ENCODE measurements around the gene ZNF484. TPM values are rescaled to one million over a fixed set of nuclear protein-coding genes. Genes with fewer than 3 reads are reported as not detected.
"Not testable (repeated sequence)": the region's sequence is repeated elsewhere in the genome, so short reads cannot be mapped to it uniquely, and the experiment has no call there.

Gene ZNF484
- total and polyA plus RNA-seq, 2 experiments from 2014 or later: 3.1 to 6.9 TPM

DNA sequence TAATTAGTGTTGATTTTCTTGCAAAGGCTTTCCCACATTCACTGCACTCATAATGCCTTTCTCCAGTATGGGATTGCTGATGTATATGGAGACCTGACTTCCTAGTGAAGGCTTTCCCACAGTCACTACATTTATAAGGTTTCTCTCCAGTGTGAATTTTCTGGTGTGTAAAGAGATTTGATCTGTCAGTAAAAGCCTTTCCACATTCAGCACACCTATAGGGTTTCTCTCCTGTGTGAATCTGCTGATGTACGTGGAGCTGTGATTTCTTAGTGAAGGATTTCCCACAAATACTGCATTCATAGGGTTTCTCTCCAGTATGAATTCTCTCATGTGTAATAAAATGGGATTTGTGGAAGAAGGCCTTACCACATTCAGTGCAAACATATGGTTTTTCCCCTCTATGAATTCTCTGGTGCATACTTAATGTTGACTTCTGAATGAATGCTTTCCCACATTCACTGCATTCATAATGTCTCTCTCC is 31.1 kb downstream of the ZNF484 start:
- H3K27me3 ChIP-seq (replicated peaks; ENCODE audit: insufficient read depth): no peaks in the 10 kb centered on the region
- in situ Hi-C loops (cut with MboI): no loop called here
- no peaks in the 10 kb centered on the region for H4K20me1 ChIP-seq (ENCODE audit: insufficient read depth)
- 92 to 100% methylated on average over 1 of the region's 1 CpG for WGBS, 2 experiments (ENCODE audit: low coverage in 1 of 2, low lambda C conversion rate in 2 of 2, missing lambda C conversion rate in 2 of 2)
- H3K36me3 ChIP-seq (ENCODE audit: low read depth): peaks cover 80% of the 10 kb centered on the region
- no peaks in the 10 kb centered on the region for H3K4me1 ChIP-seq (ENCODE audit: insufficient read depth)
- peak; percentile 1 for DNase-seq
- TF ChIP-seq EZH2 (IDR thresholded peaks at IDR 0.05; ENCODE audit: insufficient read depth, poor library complexity, severe bottlenecking) (no peak), EZH2phosphoT487 (IDR thresholded peaks at IDR 0.05; ENCODE audit: insufficient read depth, low read depth) (no peak)
- no peak overlapping the region for H2AFZ ChIP-seq
- H3K9me3 ChIP-seq (ENCODE audit: low read depth): peaks cover 20% of the 10 kb centered on the region
- no peak overlapping the region for H3K27ac ChIP-seq
- H3K4me2 ChIP-seq (ENCODE audit: unreplicated experiment): no peak overlapping the region
- H3K9me2 ChIP-seq (ENCODE audit: insufficient read depth): no peaks in the 10 kb centered on the region
- H3F3A ChIP-seq (ENCODE audit: insufficient read depth): no peaks in the 10 kb centered on the region
- H3K79me2 ChIP-seq (ENCODE audit: insufficient read depth): no peaks in the 10 kb centered on the region
- H3K4me3 ChIP-seq: no peak overlapping the region
- no peak overlapping the region for H3K9ac ChIP-seq

GRCh38 chr9:92838411-92838810 is 39.4 kb downstream of the ZNF484 start:
- H3K9ac ChIP-seq; DNase-seq; H3K36me3 ChIP-seq (ENCODE audit: low read depth); H3K4me1 ChIP-seq (ENCODE audit: insufficient read depth); H3K9me3 ChIP-seq (ENCODE audit: low read depth); H3K27me3 ChIP-seq (replicated peaks; ENCODE audit: insufficient read depth); H4K20me1 ChIP-seq (ENCODE audit: insufficient read depth); H3K4me3 ChIP-seq; H3F3A ChIP-seq (ENCODE audit: insufficient read depth); H3K4me2 ChIP-seq (ENCODE audit: unreplicated experiment); in situ Hi-C loops (cut with MboI); H3K27ac ChIP-seq; H3K9me2 ChIP-seq (ENCODE audit: insufficient read depth); H2AFZ ChIP-seq; H3K79me2 ChIP-seq (ENCODE audit: insufficient read depth): not testable (repeated sequence)
- WGBS, 2 experiments (ENCODE audit: low coverage in 1 of 2, low lambda C conversion rate in 2 of 2, missing lambda C conversion rate in 2 of 2): 89 to 90% methylated on average over 1 of the region's 1 CpG

DNA sequence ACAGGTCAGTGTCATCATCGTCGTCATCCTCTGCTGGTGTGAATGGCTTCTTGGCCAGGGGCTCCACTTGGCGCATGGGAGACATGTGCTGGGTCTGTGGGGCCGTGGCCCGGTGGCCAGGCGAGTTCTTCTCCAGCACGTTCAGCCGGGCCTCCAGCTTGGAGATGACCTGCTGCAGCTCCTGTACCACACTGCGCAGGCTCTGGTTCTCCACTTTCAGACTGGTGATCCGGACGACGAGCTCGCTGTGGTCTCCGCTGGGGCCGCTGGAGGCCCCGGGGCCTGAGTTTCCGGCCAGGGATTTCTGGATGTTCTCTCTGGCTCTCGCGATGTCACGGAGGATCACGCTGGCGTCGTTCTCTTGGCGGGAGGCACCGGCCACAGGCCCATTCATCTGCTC is 40.6 kb downstream of the ZNF484 start:
- Histone ChIP-seq H3K4me3 (no peak overlapping the region), H3K27ac (no peak overlapping the region), H3K4me2 (ENCODE audit: unreplicated experiment) (no peak overlapping the region), H3K27me3 (replicated peaks; ENCODE audit: insufficient read depth) (no peaks in the 10 kb centered on the region), H3K9me3 (ENCODE audit: low read depth) (no peaks in the 10 kb centered on the region), H3F3A (ENCODE audit: insufficient read depth) (no peaks in the 10 kb centered on the region), H3K9ac (no peak overlapping the region), H3K4me1 (ENCODE audit: insufficient read depth) (no peaks in the 10 kb centered on the region), H4K20me1 (ENCODE audit: insufficient read depth) (no peaks in the 10 kb centered on the region), H3K36me3 (ENCODE audit: low read depth) (no peaks in the 10 kb centered on the region), H3K79me2 (ENCODE audit: insufficient read depth) (no peaks in the 10 kb centered on the region), H3K9me2 (ENCODE audit: insufficient read depth) (no peaks in the 10 kb centered on the region), H2AFZ (no peak overlapping the region)
- TF ChIP-seq EZH2 (IDR thresholded peaks at IDR 0.05; ENCODE audit: insufficient read depth, poor library complexity, severe bottlenecking): no peak
- TF ChIP-seq EZH2phosphoT487 (IDR thresholded peaks at IDR 0.05; ENCODE audit: insufficient read depth, low read depth): no peak
- WGBS, 2 experiments (ENCODE audit: low coverage in 1 of 2, low lambda C conversion rate in 2 of 2, missing lambda C conversion rate in 2 of 2): 92 to 94% methylated on average over 24 to 25 of the region's 25 CpGs
- no peak for DNase-seq
- in situ Hi-C loops (cut with MboI): no loop called here

DNA sequence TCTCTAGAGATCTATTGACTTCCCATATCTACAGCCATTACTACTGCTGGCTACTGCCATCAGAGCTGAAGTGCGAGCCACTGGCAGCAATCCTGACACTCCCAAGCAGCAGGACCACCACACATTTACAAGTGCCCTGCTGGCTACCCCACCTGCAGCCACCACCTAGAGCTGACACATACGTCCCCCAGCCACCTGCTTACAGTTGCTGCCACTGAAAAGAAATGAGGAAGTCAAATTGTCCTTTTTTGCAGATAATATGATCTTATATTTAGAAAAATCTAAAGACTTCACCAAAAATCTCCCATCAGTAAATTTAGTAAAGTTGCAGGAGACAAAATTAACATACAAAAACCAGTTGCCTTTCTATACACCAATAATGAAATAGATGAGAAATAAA is 48.4 kb downstream of the ZNF484 start:
- no peaks in the 10 kb centered on the region for H3K4me1 ChIP-seq (ENCODE audit: insufficient read depth)
- no peaks in the 10 kb centered on the region for H4K20me1 ChIP-seq (ENCODE audit: insufficient read depth)
- in situ Hi-C loops (cut with MboI): no loop called here
- H3K4me2 ChIP-seq (ENCODE audit: unreplicated experiment): no peak overlapping the region
- H3K9ac ChIP-seq: no peak overlapping the region
- H3K79me2 ChIP-seq (ENCODE audit: insufficient read depth): no peaks in the 10 kb centered on the region
- H2AFZ ChIP-seq: no peak overlapping the region
- H3K4me3 ChIP-seq: no peak overlapping the region
- no peaks in the 10 kb centered on the region for H3K9me3 ChIP-seq (ENCODE audit: low read depth)
- TF ChIP-seq EZH2 (IDR thresholded peaks at IDR 0.05; ENCODE audit: insufficient read depth, poor library complexity, severe bottlenecking): no peak
- TF ChIP-seq EZH2phosphoT487 (IDR thresholded peaks at IDR 0.05; ENCODE audit: insufficient read depth, low read depth): no peak
- H3K36me3 ChIP-seq (ENCODE audit: low read depth): no peaks in the 10 kb centered on the region
- DNase-seq: no peak
- no peaks in the 10 kb centered on the region for H3K9me2 ChIP-seq (ENCODE audit: insufficient read depth)
- no peak overlapping the region for H3K27ac ChIP-seq
- H3K27me3 ChIP-seq (replicated peaks; ENCODE audit: insufficient read depth): no peaks in the 10 kb centered on the region; the same call in 1 of the 2 replicates
- no peaks in the 10 kb centered on the region for H3F3A ChIP-seq (ENCODE audit: insufficient read depth)
- 58 to 70% methylated on average over 2 of the region's 2 CpGs for WGBS, 2 experiments (ENCODE audit: low coverage in 1 of 2, low lambda C conversion rate in 2 of 2, missing lambda C conversion rate in 2 of 2)

DNA sequence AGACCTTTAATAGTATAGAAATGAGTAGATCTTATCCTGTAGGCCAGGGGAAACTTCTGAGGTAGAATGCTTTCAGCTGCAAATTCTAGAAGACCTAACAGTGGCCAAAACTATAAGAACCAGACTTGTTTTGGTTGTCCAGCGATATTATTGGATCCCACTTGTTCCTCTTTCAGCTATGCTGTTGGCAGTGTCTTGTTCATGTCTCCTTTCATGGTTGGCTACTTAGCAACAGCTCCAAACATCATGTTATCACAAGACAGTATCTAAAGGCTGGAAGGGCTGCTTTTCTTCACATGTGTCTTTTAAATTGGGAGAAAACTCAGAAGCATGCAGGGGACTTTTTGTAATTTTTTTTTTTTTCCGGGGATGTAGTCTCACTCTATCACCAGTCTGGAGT is 52.8 kb downstream of the ZNF484 start:
- H4K20me1 ChIP-seq (ENCODE audit: insufficient read depth); H3K27ac ChIP-seq; H3F3A ChIP-seq (ENCODE audit: insufficient read depth); H3K4me2 ChIP-seq (ENCODE audit: unreplicated experiment); H3K79me2 ChIP-seq (ENCODE audit: insufficient read depth); H3K9ac ChIP-seq; H3K4me3 ChIP-seq; H2AFZ ChIP-seq; H3K9me3 ChIP-seq (ENCODE audit: low read depth); H3K9me2 ChIP-seq (ENCODE audit: insufficient read depth); H3K36me3 ChIP-seq (ENCODE audit: low read depth); H3K27me3 ChIP-seq (replicated peaks; ENCODE audit: insufficient read depth); in situ Hi-C loops (cut with MboI); H3K4me1 ChIP-seq (ENCODE audit: insufficient read depth); DNase-seq: not testable (repeated sequence)
- WGBS, 2 experiments (ENCODE audit: low coverage in 1 of 2, low lambda C conversion rate in 2 of 2, missing lambda C conversion rate in 2 of 2): 65 to 72% methylated on average over 2 of the region's 2 CpGs

Measured in GM23248 (cell line).